ENCODE measurements around the gene MAPKBP1. TPM values are rescaled to one million over a fixed set of nuclear protein-coding genes. Genes with fewer than 3 reads are reported as not detected.

Gene MAPKBP1
- total RNA-seq, 1 experiment from 2014 or later: 13.7 TPM

DNA sequence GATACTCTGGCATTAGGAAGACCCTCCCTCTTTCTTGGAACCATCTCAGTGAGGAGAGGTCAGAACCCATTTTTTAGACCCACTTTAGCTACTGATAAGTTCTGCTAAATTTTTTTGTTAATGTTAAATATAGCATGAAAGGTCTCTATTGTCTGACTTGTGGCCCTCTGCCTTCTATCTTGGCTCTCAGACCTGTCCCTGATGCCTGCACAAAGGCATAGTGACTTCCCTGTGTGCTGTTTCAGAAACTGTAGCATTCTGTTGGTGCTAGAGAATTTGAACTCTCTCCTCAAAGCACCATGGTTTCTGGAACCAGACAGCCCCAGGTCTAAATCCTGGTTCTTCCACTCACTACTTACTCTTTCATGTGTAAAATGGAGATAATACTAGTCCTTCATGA, 15.4 kb downstream of the MAPKBP1 start:
- no peaks in the 10 kb centered on the region for H3K27me3 ChIP-seq (ENCODE audit: insufficient read depth, low read length)
- no peak overlapping the region for H3K56ac ChIP-seq (ENCODE audit: insufficient read length, low read depth, low read length)
- no peaks in the 10 kb centered on the region for H3K27me3 Mint-ChIP-seq (ENCODE audit: low read depth)
- no peaks in the 10 kb centered on the region for H3K79me1 ChIP-seq (ENCODE audit: insufficient read depth, low read depth, low read length, poor library complexity, severe bottlenecking)
- H2BK5ac ChIP-seq (ENCODE audit: insufficient read length, low read length): no peak overlapping the region
- peaks cover 28 to 31% of the 10 kb centered on the region in 2 experiments for H3K4me1 Mint-ChIP-seq
- H2AK5ac ChIP-seq (ENCODE audit: insufficient read length, low read length): no peak overlapping the region
- no peak overlapping the region; a peak in 2 of 7 replicates for H3K27ac Mint-ChIP-seq
- no peak overlapping the region for H2AFZ ChIP-seq (ENCODE audit: low read length)
- H2BK12ac ChIP-seq (ENCODE audit: insufficient read length, low read depth, low read length): no peak overlapping the region
- no peak overlapping the region for H4K8ac ChIP-seq (replicated peaks; ENCODE audit: insufficient read length, low read depth, low read length)
- H3K23me2 ChIP-seq (ENCODE audit: insufficient read length, low read depth, low read length, poor library complexity, severe bottlenecking): no peaks in the 10 kb centered on the region
- H3K79me2 ChIP-seq (ENCODE audit: insufficient read depth, low read length): no peaks in the 10 kb centered on the region; the same call in 1 of the 2 replicates
- no peak overlapping the region for H4K5ac ChIP-seq (ENCODE audit: insufficient read length, low read depth, low read length)
- no peak overlapping the region for H2BK120ac ChIP-seq (ENCODE audit: low read depth, low read length, poor library complexity, severe bottlenecking)
- H3T11ph ChIP-seq (ENCODE audit: low read length): no peak overlapping the region
- no peak overlapping the region for H2BK20ac ChIP-seq (ENCODE audit: low read depth, low read length, poor library complexity, severe bottlenecking)
- TF ChIP-seq, protein P1, sequence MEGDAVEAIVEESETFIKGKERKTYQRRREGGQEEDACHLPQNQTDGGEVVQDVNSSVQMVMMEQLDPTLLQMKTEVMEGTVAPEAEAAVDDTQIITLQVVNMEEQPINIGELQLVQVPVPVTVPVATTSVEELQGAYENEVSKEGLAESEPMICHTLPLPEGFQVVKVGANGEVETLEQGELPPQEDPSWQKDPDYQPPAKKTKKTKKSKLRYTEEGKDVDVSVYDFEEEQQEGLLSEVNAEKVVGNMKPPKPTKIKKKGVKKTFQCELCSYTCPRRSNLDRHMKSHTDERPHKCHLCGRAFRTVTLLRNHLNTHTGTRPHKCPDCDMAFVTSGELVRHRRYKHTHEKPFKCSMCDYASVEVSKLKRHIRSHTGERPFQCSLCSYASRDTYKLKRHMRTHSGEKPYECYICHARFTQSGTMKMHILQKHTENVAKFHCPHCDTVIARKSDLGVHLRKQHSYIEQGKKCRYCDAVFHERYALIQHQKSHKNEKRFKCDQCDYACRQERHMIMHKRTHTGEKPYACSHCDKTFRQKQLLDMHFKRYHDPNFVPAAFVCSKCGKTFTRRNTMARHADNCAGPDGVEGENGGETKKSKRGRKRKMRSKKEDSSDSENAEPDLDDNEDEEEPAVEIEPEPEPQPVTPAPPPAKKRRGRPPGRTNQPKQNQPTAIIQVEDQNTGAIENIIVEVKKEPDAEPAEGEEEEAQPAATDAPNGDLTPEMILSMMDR (conservative IDR thresholded peaks at IDR 0.05): no peak
- no peak overlapping the region for H3K14ac ChIP-seq (ENCODE audit: insufficient read depth, low read length)
- peaks cover 22% of the 10 kb centered on the region for H3K4me1 ChIP-seq (ENCODE audit: insufficient read depth, low read length)
- H3K9ac ChIP-seq (ENCODE audit: extremely low read depth, insufficient read length, low read length): no peak overlapping the region
- no peak overlapping the region for H3K18ac ChIP-seq (ENCODE audit: insufficient read length, low read depth, low read length)
- no peak overlapping the region for H3K27ac ChIP-seq (ENCODE audit: insufficient read length, low read depth, low read length)
- no peak overlapping the region for H3K23ac ChIP-seq (ENCODE audit: insufficient read length, low read depth, low read length)
- H3K4me3 Mint-ChIP-seq: no peak overlapping the region; a peak in 2 of 5 replicates
- no peak overlapping the region for H2BK15ac ChIP-seq (ENCODE audit: low read depth, low read length)
- H3K9me3 ChIP-seq (ENCODE audit: control insufficient read depth, low read depth, low read length): no peaks in the 10 kb centered on the region
- no peak overlapping the region for H4K91ac ChIP-seq (ENCODE audit: insufficient read length, low read depth, low read length)
- no peak overlapping the region for H3K4me2 ChIP-seq (ENCODE audit: insufficient read depth, insufficient read length, low read length)
- no peak overlapping the region for H3K4ac ChIP-seq (ENCODE audit: low read depth, low read length)
- DNase-seq: no peak
- H3K36me3 Mint-ChIP-seq (ENCODE audit: insufficient read depth in 1 of 3, low read depth in 3 of 3): no peaks in the 10 kb centered on the region
- H4K20me1 ChIP-seq (ENCODE audit: control insufficient read depth, insufficient read depth, insufficient read length): no peaks in the 10 kb centered on the region
- no peaks in the 10 kb centered on the region for H3K9me3 Mint-ChIP-seq
